CD4-positive, alpha-beta T cell treated with Interleukin-1 beta for 1 hour (primary cell): Measurements from ENCODE around the gene ADCY7.
"Not testable (repeated sequence)": the region's sequence is repeated elsewhere in the genome, so short reads cannot be mapped to it uniquely, and the experiment has no call there.

Source experiments
- DNase-seq, 2 donors: peaks; one replicate each; pipeline ENCODE4 v3.0.0-alpha.2; 2020 to 2022

Gene ADCY7

GRCh38 chr16:50316102-50316847, 49.9 kb downstream of the ADCY7 start:
- no peak for DNase-seq

GRCh38 chr16:50316848-50317630, 50.7 kb downstream of the ADCY7 start:
- DNase-seq = no peak

- no peak for DNase-seq
Measured at GRCh38 chr16:50318796-50319578, 52.6 kb downstream of the ADCY7 start.

- DNase-seq = no peak
Measured at GRCh38 chr16:50320310-50320709, 54.0 kb downstream of the ADCY7 start.

GRCh38 chr16:50322333-50322732, 56.0 kb downstream of the ADCY7 start:
- DNase-seq = no peak

- peak in 1 of 2 donors; percentile 20 for DNase-seq
Measured at GRCh38 chr16:50323335-50324011, 57.1 kb downstream of the ADCY7 start.

- no peak for DNase-seq
Measured at GRCh38 chr16:50324345-50324744, 58.0 kb downstream of the ADCY7 start.

- DNase-seq = no peak
Measured at GRCh38 chr16:50326264-50326663, 59.9 kb downstream of the ADCY7 start.

GRCh38 chr16:50326835-50327465, 60.6 kb downstream of the ADCY7 start:
- DNase-seq = peak; percentile 69 to 81

- DNase-seq = no peak
Measured at GRCh38 chr16:50329446-50330189, 63.3 kb downstream of the ADCY7 start.

GRCh38 chr16:50331570-50331969, 65.2 kb downstream of the ADCY7 start:
- no peak for DNase-seq

GRCh38 chr16:50332599-50332998, 66.2 kb downstream of the ADCY7 start:
- DNase-seq = no peak

- no peak for DNase-seq
Measured at GRCh38 chr16:50334106-50334975, 68.0 kb downstream of the ADCY7 start.

- DNase-seq = peak; percentile 24 to 26
Measured at GRCh38 chr16:50335196-50335958, 69.0 kb downstream of the ADCY7 start.

- DNase-seq = no peak
Measured at GRCh38 chr16:50336884-50337283, 70.5 kb downstream of the ADCY7 start.

- peak in 1 of 2 donors; percentile 21 for DNase-seq
Measured at GRCh38 chr16:50338371-50339231, 72.2 kb downstream of the ADCY7 start.

GRCh38 chr16:50340578-50340977, 74.2 kb downstream of the ADCY7 start:
- DNase-seq = no peak

GRCh38 chr16:50343566-50343965, 77.2 kb downstream of the ADCY7 start:
- not testable (repeated sequence) for DNase-seq

GRCh38 chr16:50345210-50345609, 78.9 kb downstream of the ADCY7 start:
- DNase-seq = not testable (repeated sequence)
